Testis (tissue), 2 donors: Measurements from ENCODE around the gene PLK3.

Experiments
- POLR2A ChIP-seq: fragments of 450-650 bp; IDR thresholded peaks from one replicate; pipeline ENCODE4 v1.6.1; 2017; ENCODE audit warnings: antibody characterized with exemption, mild to moderate bottlenecking, moderate library complexity
- TF ChIP-seq, protein P1 (sequence below), 3 experiments: fragments of 450-650 bp in 2 of 3; fragments of 200-600 bp in 1 of 3; sonication (generic) in 1 of 3; IDR thresholded peaks; one replicate each; pipeline ENCODE4 v1.5.1; 2016 to 2019; ENCODE audit warnings: antibody characterized with exemption in 3 of 3, mild to moderate bottlenecking in 2 of 3, moderate library complexity in 1 of 3

- TF ChIP-seq, protein P1, sequence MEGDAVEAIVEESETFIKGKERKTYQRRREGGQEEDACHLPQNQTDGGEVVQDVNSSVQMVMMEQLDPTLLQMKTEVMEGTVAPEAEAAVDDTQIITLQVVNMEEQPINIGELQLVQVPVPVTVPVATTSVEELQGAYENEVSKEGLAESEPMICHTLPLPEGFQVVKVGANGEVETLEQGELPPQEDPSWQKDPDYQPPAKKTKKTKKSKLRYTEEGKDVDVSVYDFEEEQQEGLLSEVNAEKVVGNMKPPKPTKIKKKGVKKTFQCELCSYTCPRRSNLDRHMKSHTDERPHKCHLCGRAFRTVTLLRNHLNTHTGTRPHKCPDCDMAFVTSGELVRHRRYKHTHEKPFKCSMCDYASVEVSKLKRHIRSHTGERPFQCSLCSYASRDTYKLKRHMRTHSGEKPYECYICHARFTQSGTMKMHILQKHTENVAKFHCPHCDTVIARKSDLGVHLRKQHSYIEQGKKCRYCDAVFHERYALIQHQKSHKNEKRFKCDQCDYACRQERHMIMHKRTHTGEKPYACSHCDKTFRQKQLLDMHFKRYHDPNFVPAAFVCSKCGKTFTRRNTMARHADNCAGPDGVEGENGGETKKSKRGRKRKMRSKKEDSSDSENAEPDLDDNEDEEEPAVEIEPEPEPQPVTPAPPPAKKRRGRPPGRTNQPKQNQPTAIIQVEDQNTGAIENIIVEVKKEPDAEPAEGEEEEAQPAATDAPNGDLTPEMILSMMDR (IDR thresholded peaks at IDR 0.05): no peak
- no peak for TF ChIP-seq POLR2A
These were observed 39.4 kb downstream of the PLK3 start for GRCh38 chr1:44839576-44839975.
